GM19452 (cell line): Measurements from ENCODE around the gene B3GALNT1.
A peak's percentile ranks its signal among the peaks of the same experiment; 100 is the strongest.

Experiments used
- ATAC-seq: cut with Tn5 transposase; IDR thresholded peaks from one replicate; pipeline ENCODE4 v1.9.1; 2021; ENCODE audit not compliant: unreplicated experiment

Gene B3GALNT1

GRCh38 chr3:161081633-161082032 is 23.5 kb downstream of the B3GALNT1 start:
- peak; percentile 88 for ATAC-seq

- no peak for ATAC-seq
These were observed 32.0 kb downstream of the B3GALNT1 start for GRCh38 chr3:161073181-161073580.

GRCh38 chr3:161072751-161073150 is 32.4 kb downstream of the B3GALNT1 start:
- no peak for ATAC-seq

GRCh38 chr3:161072211-161072621 is 32.9 kb downstream of the B3GALNT1 start:
- ATAC-seq = no peak

- ATAC-seq = no peak
These were observed 34.0 kb downstream of the B3GALNT1 start for GRCh38 chr3:161070980-161071663.

- ATAC-seq = no peak
These were observed 34.8 kb downstream of the B3GALNT1 start for GRCh38 chr3:161070252-161070930.

GRCh38 chr3:161069511-161070251 is 35.5 kb downstream of the B3GALNT1 start:
- ATAC-seq = peak; percentile 97

GRCh38 chr3:161067335-161067734 is 37.8 kb downstream of the B3GALNT1 start:
- ATAC-seq = no peak

- no peak for ATAC-seq
These were observed 38.2 kb downstream of the B3GALNT1 start for GRCh38 chr3:161066930-161067329.

- no peak for ATAC-seq
These were observed 40.7 kb downstream of the B3GALNT1 start for GRCh38 chr3:161064413-161064812.

GRCh38 chr3:161054860-161055604 is 50.1 kb downstream of the B3GALNT1 start:
- no peak for ATAC-seq

GRCh38 chr3:161051856-161052255 is 53.3 kb downstream of the B3GALNT1 start:
- no peak for ATAC-seq

GRCh38 chr3:161050935-161051334 is 54.2 kb downstream of the B3GALNT1 start:
- peak; percentile 64 for ATAC-seq

- ATAC-seq = no peak
These were observed 55.4 kb downstream of the B3GALNT1 start for GRCh38 chr3:161049683-161050248.

GRCh38 chr3:161043336-161044035 is 61.7 kb downstream of the B3GALNT1 start:
- ATAC-seq = no peak

GRCh38 chr3:161042023-161042501 is 63.1 kb downstream of the B3GALNT1 start:
- no peak for ATAC-seq

GRCh38 chr3:161038725-161039124 is 66.4 kb downstream of the B3GALNT1 start:
- no peak for ATAC-seq

GRCh38 chr3:161035711-161036110 is 69.4 kb downstream of the B3GALNT1 start:
- ATAC-seq = peak; percentile 21

- ATAC-seq = peak; percentile 94
These were observed 70.1 kb downstream of the B3GALNT1 start for GRCh38 chr3:161034913-161035550.
